ENCODE results near the gene TOMM7. TPM values are rescaled to one million over a fixed set of nuclear protein-coding genes. Genes with fewer than 3 reads are reported as not detected.

The TOMM7 gene
- total and polyA plus RNA-seq, 9 of the 15 experiments (the other 6 are each of a cell fraction or from before 2014, with no cell fraction given) = 283 to 1,717 (median 638) TPM

DNA sequence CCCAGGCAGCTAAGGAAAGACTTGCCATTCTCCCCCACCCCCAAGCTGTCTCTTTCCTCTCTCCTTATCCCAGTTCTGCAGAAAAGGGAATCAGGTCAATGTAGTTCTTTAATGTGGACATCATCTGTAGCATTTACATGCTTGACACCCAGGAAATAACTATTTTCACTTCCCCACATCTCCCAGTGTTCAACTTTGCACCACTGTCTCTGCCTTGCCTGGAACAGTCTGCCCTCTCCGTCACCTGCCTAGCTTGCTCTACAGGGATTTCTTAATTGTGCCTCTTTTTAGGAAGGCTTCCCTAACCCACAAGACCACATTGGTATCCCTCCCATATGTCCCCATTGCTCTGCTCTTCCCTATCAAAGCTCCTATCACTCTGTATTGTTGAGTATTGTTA lies 45.9 kb upstream of the TOMM7 start (continued):
- TF ChIP-seq, protein P1, sequence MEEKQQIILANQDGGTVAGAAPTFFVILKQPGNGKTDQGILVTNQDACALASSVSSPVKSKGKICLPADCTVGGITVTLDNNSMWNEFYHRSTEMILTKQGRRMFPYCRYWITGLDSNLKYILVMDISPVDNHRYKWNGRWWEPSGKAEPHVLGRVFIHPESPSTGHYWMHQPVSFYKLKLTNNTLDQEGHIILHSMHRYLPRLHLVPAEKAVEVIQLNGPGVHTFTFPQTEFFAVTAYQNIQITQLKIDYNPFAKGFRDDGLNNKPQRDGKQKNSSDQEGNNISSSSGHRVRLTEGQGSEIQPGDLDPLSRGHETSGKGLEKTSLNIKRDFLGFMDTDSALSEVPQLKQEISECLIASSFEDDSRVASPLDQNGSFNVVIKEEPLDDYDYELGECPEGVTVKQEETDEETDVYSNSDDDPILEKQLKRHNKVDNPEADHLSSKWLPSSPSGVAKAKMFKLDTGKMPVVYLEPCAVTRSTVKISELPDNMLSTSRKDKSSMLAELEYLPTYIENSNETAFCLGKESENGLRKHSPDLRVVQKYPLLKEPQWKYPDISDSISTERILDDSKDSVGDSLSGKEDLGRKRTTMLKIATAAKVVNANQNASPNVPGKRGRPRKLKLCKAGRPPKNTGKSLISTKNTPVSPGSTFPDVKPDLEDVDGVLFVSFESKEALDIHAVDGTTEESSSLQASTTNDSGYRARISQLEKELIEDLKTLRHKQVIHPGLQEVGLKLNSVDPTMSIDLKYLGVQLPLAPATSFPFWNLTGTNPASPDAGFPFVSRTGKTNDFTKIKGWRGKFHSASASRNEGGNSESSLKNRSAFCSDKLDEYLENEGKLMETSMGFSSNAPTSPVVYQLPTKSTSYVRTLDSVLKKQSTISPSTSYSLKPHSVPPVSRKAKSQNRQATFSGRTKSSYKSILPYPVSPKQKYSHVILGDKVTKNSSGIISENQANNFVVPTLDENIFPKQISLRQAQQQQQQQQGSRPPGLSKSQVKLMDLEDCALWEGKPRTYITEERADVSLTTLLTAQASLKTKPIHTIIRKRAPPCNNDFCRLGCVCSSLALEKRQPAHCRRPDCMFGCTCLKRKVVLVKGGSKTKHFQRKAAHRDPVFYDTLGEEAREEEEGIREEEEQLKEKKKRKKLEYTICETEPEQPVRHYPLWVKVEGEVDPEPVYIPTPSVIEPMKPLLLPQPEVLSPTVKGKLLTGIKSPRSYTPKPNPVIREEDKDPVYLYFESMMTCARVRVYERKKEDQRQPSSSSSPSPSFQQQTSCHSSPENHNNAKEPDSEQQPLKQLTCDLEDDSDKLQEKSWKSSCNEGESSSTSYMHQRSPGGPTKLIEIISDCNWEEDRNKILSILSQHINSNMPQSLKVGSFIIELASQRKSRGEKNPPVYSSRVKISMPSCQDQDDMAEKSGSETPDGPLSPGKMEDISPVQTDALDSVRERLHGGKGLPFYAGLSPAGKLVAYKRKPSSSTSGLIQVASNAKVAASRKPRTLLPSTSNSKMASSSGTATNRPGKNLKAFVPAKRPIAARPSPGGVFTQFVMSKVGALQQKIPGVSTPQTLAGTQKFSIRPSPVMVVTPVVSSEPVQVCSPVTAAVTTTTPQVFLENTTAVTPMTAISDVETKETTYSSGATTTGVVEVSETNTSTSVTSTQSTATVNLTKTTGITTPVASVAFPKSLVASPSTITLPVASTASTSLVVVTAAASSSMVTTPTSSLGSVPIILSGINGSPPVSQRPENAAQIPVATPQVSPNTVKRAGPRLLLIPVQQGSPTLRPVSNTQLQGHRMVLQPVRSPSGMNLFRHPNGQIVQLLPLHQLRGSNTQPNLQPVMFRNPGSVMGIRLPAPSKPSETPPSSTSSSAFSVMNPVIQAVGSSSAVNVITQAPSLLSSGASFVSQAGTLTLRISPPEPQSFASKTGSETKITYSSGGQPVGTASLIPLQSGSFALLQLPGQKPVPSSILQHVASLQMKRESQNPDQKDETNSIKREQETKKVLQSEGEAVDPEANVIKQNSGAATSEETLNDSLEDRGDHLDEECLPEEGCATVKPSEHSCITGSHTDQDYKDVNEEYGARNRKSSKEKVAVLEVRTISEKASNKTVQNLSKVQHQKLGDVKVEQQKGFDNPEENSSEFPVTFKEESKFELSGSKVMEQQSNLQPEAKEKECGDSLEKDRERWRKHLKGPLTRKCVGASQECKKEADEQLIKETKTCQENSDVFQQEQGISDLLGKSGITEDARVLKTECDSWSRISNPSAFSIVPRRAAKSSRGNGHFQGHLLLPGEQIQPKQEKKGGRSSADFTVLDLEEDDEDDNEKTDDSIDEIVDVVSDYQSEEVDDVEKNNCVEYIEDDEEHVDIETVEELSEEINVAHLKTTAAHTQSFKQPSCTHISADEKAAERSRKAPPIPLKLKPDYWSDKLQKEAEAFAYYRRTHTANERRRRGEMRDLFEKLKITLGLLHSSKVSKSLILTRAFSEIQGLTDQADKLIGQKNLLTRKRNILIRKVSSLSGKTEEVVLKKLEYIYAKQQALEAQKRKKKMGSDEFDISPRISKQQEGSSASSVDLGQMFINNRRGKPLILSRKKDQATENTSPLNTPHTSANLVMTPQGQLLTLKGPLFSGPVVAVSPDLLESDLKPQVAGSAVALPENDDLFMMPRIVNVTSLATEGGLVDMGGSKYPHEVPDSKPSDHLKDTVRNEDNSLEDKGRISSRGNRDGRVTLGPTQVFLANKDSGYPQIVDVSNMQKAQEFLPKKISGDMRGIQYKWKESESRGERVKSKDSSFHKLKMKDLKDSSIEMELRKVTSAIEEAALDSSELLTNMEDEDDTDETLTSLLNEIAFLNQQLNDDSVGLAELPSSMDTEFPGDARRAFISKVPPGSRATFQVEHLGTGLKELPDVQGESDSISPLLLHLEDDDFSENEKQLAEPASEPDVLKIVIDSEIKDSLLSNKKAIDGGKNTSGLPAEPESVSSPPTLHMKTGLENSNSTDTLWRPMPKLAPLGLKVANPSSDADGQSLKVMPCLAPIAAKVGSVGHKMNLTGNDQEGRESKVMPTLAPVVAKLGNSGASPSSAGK (IDR thresholded peaks at IDR 0.05) = no peak
- TF ChIP-seq, protein P2, sequence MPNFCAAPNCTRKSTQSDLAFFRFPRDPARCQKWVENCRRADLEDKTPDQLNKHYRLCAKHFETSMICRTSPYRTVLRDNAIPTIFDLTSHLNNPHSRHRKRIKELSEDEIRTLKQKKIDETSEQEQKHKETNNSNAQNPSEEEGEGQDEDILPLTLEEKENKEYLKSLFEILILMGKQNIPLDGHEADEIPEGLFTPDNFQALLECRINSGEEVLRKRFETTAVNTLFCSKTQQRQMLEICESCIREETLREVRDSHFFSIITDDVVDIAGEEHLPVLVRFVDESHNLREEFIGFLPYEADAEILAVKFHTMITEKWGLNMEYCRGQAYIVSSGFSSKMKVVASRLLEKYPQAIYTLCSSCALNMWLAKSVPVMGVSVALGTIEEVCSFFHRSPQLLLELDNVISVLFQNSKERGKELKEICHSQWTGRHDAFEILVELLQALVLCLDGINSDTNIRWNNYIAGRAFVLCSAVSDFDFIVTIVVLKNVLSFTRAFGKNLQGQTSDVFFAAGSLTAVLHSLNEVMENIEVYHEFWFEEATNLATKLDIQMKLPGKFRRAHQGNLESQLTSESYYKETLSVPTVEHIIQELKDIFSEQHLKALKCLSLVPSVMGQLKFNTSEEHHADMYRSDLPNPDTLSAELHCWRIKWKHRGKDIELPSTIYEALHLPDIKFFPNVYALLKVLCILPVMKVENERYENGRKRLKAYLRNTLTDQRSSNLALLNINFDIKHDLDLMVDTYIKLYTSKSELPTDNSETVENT (CRISPR knock-in tag; IDR thresholded peaks at IDR 0.05) = no peak
- TF ChIP-seq, protein P3, sequence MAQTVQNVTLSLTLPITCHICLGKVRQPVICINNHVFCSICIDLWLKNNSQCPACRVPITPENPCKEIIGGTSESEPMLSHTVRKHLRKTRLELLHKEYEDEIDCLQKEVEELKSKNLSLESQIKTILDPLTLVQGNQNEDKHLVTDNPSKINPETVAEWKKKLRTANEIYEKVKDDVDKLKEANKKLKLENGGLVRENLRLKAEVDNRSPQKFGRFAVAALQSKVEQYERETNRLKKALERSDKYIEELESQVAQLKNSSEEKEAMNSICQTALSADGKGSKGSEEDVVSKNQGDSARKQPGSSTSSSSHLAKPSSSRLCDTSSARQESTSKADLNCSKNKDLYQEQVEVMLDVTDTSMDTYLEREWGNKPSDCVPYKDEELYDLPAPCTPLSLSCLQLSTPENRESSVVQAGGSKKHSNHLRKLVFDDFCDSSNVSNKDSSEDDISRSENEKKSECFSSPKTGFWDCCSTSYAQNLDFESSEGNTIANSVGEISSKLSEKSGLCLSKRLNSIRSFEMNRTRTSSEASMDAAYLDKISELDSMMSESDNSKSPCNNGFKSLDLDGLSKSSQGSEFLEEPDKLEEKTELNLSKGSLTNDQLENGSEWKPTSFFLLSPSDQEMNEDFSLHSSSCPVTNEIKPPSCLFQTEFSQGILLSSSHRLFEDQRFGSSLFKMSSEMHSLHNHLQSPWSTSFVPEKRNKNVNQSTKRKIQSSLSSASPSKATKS (CRISPR knock-in tag; IDR thresholded peaks at IDR 0.05) = no peak
- TF ChIP-seq, protein P4, sequence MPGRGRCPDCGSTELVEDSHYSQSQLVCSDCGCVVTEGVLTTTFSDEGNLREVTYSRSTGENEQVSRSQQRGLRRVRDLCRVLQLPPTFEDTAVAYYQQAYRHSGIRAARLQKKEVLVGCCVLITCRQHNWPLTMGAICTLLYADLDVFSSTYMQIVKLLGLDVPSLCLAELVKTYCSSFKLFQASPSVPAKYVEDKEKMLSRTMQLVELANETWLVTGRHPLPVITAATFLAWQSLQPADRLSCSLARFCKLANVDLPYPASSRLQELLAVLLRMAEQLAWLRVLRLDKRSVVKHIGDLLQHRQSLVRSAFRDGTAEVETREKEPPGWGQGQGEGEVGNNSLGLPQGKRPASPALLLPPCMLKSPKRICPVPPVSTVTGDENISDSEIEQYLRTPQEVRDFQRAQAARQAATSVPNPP (IDR thresholded peaks at IDR 0.05; ENCODE audit: borderline replicate concordance, insufficient read depth, insufficient read length) = no peak

Measured in K562 (cell line).